IMR-90 (cell line): ENCODE results near the gene CYP2D6. TPM values are rescaled to one million over a fixed set of nuclear protein-coding genes. Genes with fewer than 3 reads are reported as not detected.

Experiments
- ATAC-seq: fragments of 200-7000 bp; cut with Tn5 transposase; 2 replicates; pipeline ENCODE4 v1.9.1; 2020; ENCODE audit warnings: low read depth, mild to moderate bottlenecking, moderate library complexity
- BruUV-seq: library from RNA; stranded (reverse); fragments of 400-500 nt; replicated peaks from 2 replicates; lab custom pipeline; 2021; lab: Mats Ljungman, UMichigan
- CTCF ChIA-PET: fragments of 300-600 bp; formaldehyde crosslinking; extraction: SDS; loops from one replicate; lab custom pipeline; 2021; ENCODE audit warnings: antibody characterized with exemption; lab: Yijun Ruan, JAX
- POLR2A ChIA-PET: fragments of 300-600 bp; sonication (Branson Sonifier 250); formaldehyde crosslinking; loops from one replicate; lab custom pipeline; 2022; ENCODE audit warnings: antibody characterized with exemption; ENCODE audit not compliant: unreplicated experiment; lab: Charles Lee
- DNase-seq: peaks from one replicate; pipeline ENCODE4 v3.0.0; 2013
- H2AFZ ChIP-seq: replicated peaks from 2 replicates; pipeline ENCODE3; 2013; ENCODE audit warnings: low read length, mild to moderate bottlenecking; ENCODE audit not compliant: poor library complexity
- H2AK5ac ChIP-seq: 2 replicates; pipeline ENCODE4 v1.6.1; 2013; ENCODE audit warnings: low read depth, low read length, inconsistent platforms
- H2AK9ac ChIP-seq: replicated peaks from 2 replicates; pipeline ENCODE3; 2013; ENCODE audit warnings: mild to moderate bottlenecking, low read depth, low read length, moderate library complexity; ENCODE audit not compliant: poor library complexity
- H2BK120ac ChIP-seq: 2 replicates; pipeline ENCODE4 v1.6.1; 2013; ENCODE audit warnings: low read depth, low read length, inconsistent platforms
- H2BK15ac ChIP-seq: 3 replicates; pipeline ENCODE4 v1.6.1; 2013; ENCODE audit warnings: low read depth, low read length, inconsistent platforms
- H2BK20ac ChIP-seq: 2 replicates; pipeline ENCODE4 v1.6.1; 2013; ENCODE audit warnings: low read depth, mild to moderate bottlenecking, inconsistent platforms, low read length, moderate library complexity
- H2BK5ac ChIP-seq: 2 replicates; pipeline ENCODE4 v1.6.1; 2013; ENCODE audit warnings: mild to moderate bottlenecking, low read depth, low read length, inconsistent platforms; ENCODE audit not compliant: poor library complexity, severe bottlenecking
- H3K14ac ChIP-seq: replicated peaks from 2 replicates; pipeline ENCODE4 v1.6.1; 2013; ENCODE audit warnings: low read depth, low read length, inconsistent platforms
- H3K18ac ChIP-seq: 2 replicates; pipeline ENCODE4 v1.6.1; 2013; ENCODE audit warnings: low read depth, low read length, control low read depth
- H3K23ac ChIP-seq: 2 replicates; pipeline ENCODE4 v1.6.1; 2013; ENCODE audit warnings: low read depth, low read length, inconsistent platforms
- H3K27ac ChIP-seq: 2 replicates; pipeline ENCODE4 v1.5.1; 2013; ENCODE audit warnings: mild to moderate bottlenecking, control low read depth, low read length; ENCODE audit not compliant: insufficient read depth
- H3K27me3 ChIP-seq: 2 replicates; pipeline ENCODE4 v1.6.1; 2013; ENCODE audit warnings: low read length; ENCODE audit not compliant: control insufficient read depth, insufficient read depth
- H3K36me3 ChIP-seq: 2 replicates; pipeline ENCODE4 v1.6.1; 2013; ENCODE audit warnings: low read length, mixed read lengths; ENCODE audit not compliant: control insufficient read depth, insufficient read depth
- H3K4ac ChIP-seq: 2 replicates; pipeline ENCODE4 v1.6.1; 2013; ENCODE audit warnings: low read depth, low read length, inconsistent platforms
- H3K4me1 ChIP-seq: 2 replicates; pipeline ENCODE4 v1.6.1; 2013; ENCODE audit warnings: low read length, mixed read lengths; ENCODE audit not compliant: control insufficient read depth, insufficient read depth
- H3K4me2 ChIP-seq: 2 replicates; pipeline ENCODE4 v1.6.1; 2013; ENCODE audit warnings: low read depth, mild to moderate bottlenecking, control low read depth, low read length, moderate library complexity
- H3K4me3 ChIP-seq: 2 replicates; pipeline ENCODE4 v1.5.1; 2013; ENCODE audit warnings: low read depth, mild to moderate bottlenecking, control low read depth, low read length, moderate library complexity; ENCODE audit not compliant: insufficient read depth
- H3K56ac ChIP-seq: 2 replicates; pipeline ENCODE4 v1.6.1; 2013; ENCODE audit warnings: low read length, inconsistent platforms; ENCODE audit not compliant: insufficient read depth; ENCODE audit errors: extremely low read depth
- H3K79me1 ChIP-seq, 2 experiments: 2 replicates each; pipeline ENCODE4 v1.6.1; 2013; ENCODE audit warnings: low read length in 2 of 2, inconsistent platforms in 1 of 2, low read depth in 1 of 2
- H3K9ac ChIP-seq: 2 replicates; pipeline ENCODE4 v1.6.1; 2013; ENCODE audit warnings: low read depth, low read length, control low read depth
- H3K9me1 ChIP-seq: 2 replicates; pipeline ENCODE4 v1.6.1; 2013; ENCODE audit warnings: low read length, inconsistent platforms; ENCODE audit not compliant: insufficient read depth
- H3K9me3 ChIP-seq: 2 replicates; pipeline ENCODE4 v1.6.1; 2013; ENCODE audit warnings: low read length; ENCODE audit not compliant: control insufficient read depth, insufficient read depth
- H4K20me1 ChIP-seq: 2 replicates; pipeline ENCODE4 v1.6.1; 2013; ENCODE audit warnings: low read length, inconsistent platforms; ENCODE audit not compliant: insufficient read depth
- H4K5ac ChIP-seq: 2 replicates; pipeline ENCODE4 v1.6.1; 2013; ENCODE audit warnings: mild to moderate bottlenecking, low read depth, low read length, control low read depth
- H4K8ac ChIP-seq, 2 experiments: 2 replicates each; pipeline ENCODE4 v1.6.1; 2013; ENCODE audit warnings: low read depth in 2 of 2, low read length in 2 of 2, control low read depth in 1 of 2, inconsistent platforms in 1 of 2
- H4K91ac ChIP-seq: 2 replicates; pipeline ENCODE4 v1.6.1; 2013; ENCODE audit warnings: low read depth, low read length, inconsistent platforms; ENCODE audit not compliant: insufficient read depth
- BHLHE40 ChIP-seq: fragments of 150-350 bp; IDR thresholded peaks from 2 replicates; pipeline ENCODE4 v1.6.1; 2016; ENCODE audit warnings: mild to moderate bottlenecking, low read depth, low read length
- CEBPB ChIP-seq: IDR thresholded peaks from 2 replicates; pipeline ENCODE4 v1.6.1; 2012; ENCODE audit warnings: low read depth, low read length, improper control_type of control experiment
- CHD1 ChIP-seq: IDR thresholded peaks from 2 replicates; pipeline ENCODE4 v1.6.1; 2012; ENCODE audit warnings: low read depth, low read length, improper control_type of control experiment
- MAZ ChIP-seq: IDR thresholded peaks from 2 replicates; pipeline ENCODE4 v1.6.1; 2012; ENCODE audit warnings: low read depth, mild to moderate bottlenecking, low read length, improper control_type of control experiment, moderate library complexity, borderline replicate concordance
- NFE2L2 ChIP-seq: fragments of 150-350 bp; IDR thresholded peaks from 2 replicates; pipeline ENCODE4 v1.6.1; 2016; ENCODE audit warnings: low read depth, mild to moderate bottlenecking, low read length
- POLR2A ChIP-seq: IDR thresholded peaks from 2 replicates; pipeline ENCODE4 v1.6.1; 2012; ENCODE audit warnings: mild to moderate bottlenecking, low read depth, low read length
- RAD21 ChIP-seq: IDR thresholded peaks from 2 replicates; pipeline ENCODE4 v1.6.1; 2012; ENCODE audit warnings: low read length, improper control_type of control experiment
- SMC3 ChIP-seq: fragments of 150-350 bp; IDR thresholded peaks from 2 replicates; pipeline ENCODE4 v1.6.1; 2016; ENCODE audit warnings: low read depth, mild to moderate bottlenecking, antibody characterized with exemption, low read length, moderate library complexity
- WGBS, 2 experiments: methylation state at CpG; one replicate each; pipeline versions ENCODE4 v1.1.5 to v1.1.7; 2013; ENCODE audit warnings: missing lambda C conversion rate in 2 of 2; ENCODE audit not compliant: insufficient read length in 1 of 2; ENCODE audit errors: extremely low coverage in 2 of 2; 5-methylcytosine and 5-hydroxymethylcytosine counted together
- dilution Hi-C: fragments of 300-500 bp; cut with HindIII; formaldehyde crosslinking; loops from one replicate; pipeline ENCODE4 v1.14.3; 2018; ENCODE audit warnings: low sequenced_read_pairs; ENCODE audit not compliant: unreplicated experiment
- in situ Hi-C: fragments of 300-500 bp; cut with MboI; formaldehyde crosslinking; loops from 3 replicates; pipeline ENCODE4 v1.14.3; 2019; ENCODE audit warnings: low sequenced_read_pairs, inconsistent platforms, mixed read lengths
- intact Hi-C: fragments of 100-400 bp; cut with micrococcal nuclease; formaldehyde crosslinking; loops from 2 replicates; pipeline ENCODE4 v1.10.0; 2022
- polyA plus RNA-seq, 3 experiments: library from polyadenylated mRNA; depleted of rRNA; stranded (reverse); fragments of >200 nt; gene quantifications; 2 replicates each; pipeline ENCODE4 v1.2.3, GENCODE V29; 2012; ENCODE audit warnings: low replicate concordance in 1 of 3
- total RNA-seq: library from RNA; depleted of rRNA; stranded (reverse); fragments of >200 nt; gene quantifications from 2 replicates; pipeline ENCODE4 v1.2.3, GENCODE V29; 2012
- TF ChIP-seq, protein P1 (sequence below): fragments of 150-350 bp; IDR thresholded peaks from 2 replicates; pipeline ENCODE4 v1.6.1; 2016; ENCODE audit warnings: low read depth, mild to moderate bottlenecking, low read length, moderate library complexity, borderline replicate concordance
- TF ChIP-seq, protein P2 (sequence below): conservative IDR thresholded peaks from 2 replicates; pipeline ENCODE4 v1.5.1; 2012; ENCODE audit warnings: mild to moderate bottlenecking, low read depth, low read length, improper control_type of control experiment

CYP2D6 gene
- total and polyA plus RNA-seq, 2 of the 4 experiments (the other 2 are of a cell fraction) = under 0.01 to 0.24 TPM

GRCh38 chr22:42114721-42115120 is 15.9 kb downstream of the CYP2D6 start:
- Histone ChIP-seq H3K4me2 (no peak overlapping the region), H3K14ac (no peak overlapping the region), H2BK120ac (no peak overlapping the region), H3K56ac (no peak overlapping the region), H3K36me3 (no peaks in the 10 kb centered on the region), H3K4me1 (peaks cover 2% of the 10 kb centered on the region; the same call in 1 of the 2 replicates), H2AK9ac (no peak overlapping the region), H4K91ac (no peak overlapping the region), H2BK20ac (no peak overlapping the region), H2AFZ (no peak overlapping the region), H4K5ac (no peak overlapping the region), H3K27ac (no peak overlapping the region), H3K79me1 (no peaks in the 10 kb centered on the region), H3K4ac (no peak overlapping the region), H3K18ac (no peak overlapping the region), H3K27me3 (no peaks in the 10 kb centered on the region; the same call in 1 of the 2 replicates), H3K4me3 (no peak overlapping the region), H2AK5ac (no peak overlapping the region), H3K9ac (no peak overlapping the region), H3K23ac (no peak overlapping the region), H4K20me1 (no peaks in the 10 kb centered on the region), H2BK15ac (no peak overlapping the region), H2BK5ac (no peak overlapping the region), H3K9me1 (no peaks in the 10 kb centered on the region), H3K9me3 (peaks cover 13% of the 10 kb centered on the region), H4K8ac (no peak overlapping the region)
- no TSS peak for BruUV-seq
- ATAC-seq = no peak
- intact Hi-C loops = loop anchor here (1.0 kb wide), 1 partner anchor 148 kb away; no protein-coding TSS in a partner anchor
- ChIA-PET POLR2A (no interaction called here), CTCF (no interaction called here)
- DNase-seq = peak; percentile 6
- WGBS, 2 experiments = 92% methylated on average over 6 of the region's 7 CpGs; no CpG with 5 or more reads in 1 of the 2 experiments
- dilution Hi-C loops = no loop called here
- in situ Hi-C loops = no loop called here
- no peak for TF ChIP-seq CEBPB
- TF ChIP-seq, protein P1, sequence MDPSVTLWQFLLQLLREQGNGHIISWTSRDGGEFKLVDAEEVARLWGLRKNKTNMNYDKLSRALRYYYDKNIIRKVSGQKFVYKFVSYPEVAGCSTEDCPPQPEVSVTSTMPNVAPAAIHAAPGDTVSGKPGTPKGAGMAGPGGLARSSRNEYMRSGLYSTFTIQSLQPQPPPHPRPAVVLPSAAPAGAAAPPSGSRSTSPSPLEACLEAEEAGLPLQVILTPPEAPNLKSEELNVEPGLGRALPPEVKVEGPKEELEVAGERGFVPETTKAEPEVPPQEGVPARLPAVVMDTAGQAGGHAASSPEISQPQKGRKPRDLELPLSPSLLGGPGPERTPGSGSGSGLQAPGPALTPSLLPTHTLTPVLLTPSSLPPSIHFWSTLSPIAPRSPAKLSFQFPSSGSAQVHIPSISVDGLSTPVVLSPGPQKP = no peak
- TF ChIP-seq SMC3 = peak; percentile 39
- TF ChIP-seq RAD21 = peak; percentile 51
- TF ChIP-seq, protein P2, sequence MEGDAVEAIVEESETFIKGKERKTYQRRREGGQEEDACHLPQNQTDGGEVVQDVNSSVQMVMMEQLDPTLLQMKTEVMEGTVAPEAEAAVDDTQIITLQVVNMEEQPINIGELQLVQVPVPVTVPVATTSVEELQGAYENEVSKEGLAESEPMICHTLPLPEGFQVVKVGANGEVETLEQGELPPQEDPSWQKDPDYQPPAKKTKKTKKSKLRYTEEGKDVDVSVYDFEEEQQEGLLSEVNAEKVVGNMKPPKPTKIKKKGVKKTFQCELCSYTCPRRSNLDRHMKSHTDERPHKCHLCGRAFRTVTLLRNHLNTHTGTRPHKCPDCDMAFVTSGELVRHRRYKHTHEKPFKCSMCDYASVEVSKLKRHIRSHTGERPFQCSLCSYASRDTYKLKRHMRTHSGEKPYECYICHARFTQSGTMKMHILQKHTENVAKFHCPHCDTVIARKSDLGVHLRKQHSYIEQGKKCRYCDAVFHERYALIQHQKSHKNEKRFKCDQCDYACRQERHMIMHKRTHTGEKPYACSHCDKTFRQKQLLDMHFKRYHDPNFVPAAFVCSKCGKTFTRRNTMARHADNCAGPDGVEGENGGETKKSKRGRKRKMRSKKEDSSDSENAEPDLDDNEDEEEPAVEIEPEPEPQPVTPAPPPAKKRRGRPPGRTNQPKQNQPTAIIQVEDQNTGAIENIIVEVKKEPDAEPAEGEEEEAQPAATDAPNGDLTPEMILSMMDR = peak; percentile 31
- no peak for TF ChIP-seq BHLHE40
- no peak for TF ChIP-seq POLR2A
- no peak for TF ChIP-seq CHD1
- no peak for TF ChIP-seq NFE2L2
- TF ChIP-seq MAZ = no peak
